HEK293 (cell line): ENCODE results near the gene LSMEM2.

ENCODE experiments used
- BCL11B ChIP-seq: fragments of 450-650 bp; formaldehyde crosslinking; IDR thresholded peaks from 2 replicates; pipeline ENCODE4 v1.5.1; 2016; ENCODE audit warnings: low read depth, missing biosample characterization, missing genetic modification characterization
- KLF1 ChIP-seq: fragments of 450-650 bp; formaldehyde crosslinking; IDR thresholded peaks from 2 replicates; pipeline ENCODE4 v1.5.1; 2016; ENCODE audit warnings: missing biosample characterization, missing genetic modification characterization
- KLF8 ChIP-seq: fragments of 450-650 bp; formaldehyde crosslinking; IDR thresholded peaks from 2 replicates; pipeline ENCODE4 v1.5.1; 2016; ENCODE audit warnings: missing biosample characterization, missing genetic modification characterization
- SCRT2 ChIP-seq: fragments of 450-650 bp; formaldehyde crosslinking; IDR thresholded peaks from 2 replicates; pipeline ENCODE4 v1.5.1; 2016; ENCODE audit warnings: missing biosample characterization, missing genetic modification characterization
- SP2 ChIP-seq: fragments of 450-650 bp; formaldehyde crosslinking; IDR thresholded peaks from 2 replicates; pipeline ENCODE4 v1.5.1; 2016; ENCODE audit warnings: missing biosample characterization, missing genetic modification characterization
- SP3 ChIP-seq: fragments of 450-650 bp; formaldehyde crosslinking; IDR thresholded peaks from 2 replicates; pipeline ENCODE4 v1.5.1; 2016; ENCODE audit warnings: missing biosample characterization, missing genetic modification characterization
- WT1 ChIP-seq: fragments of 450-650 bp; formaldehyde crosslinking; IDR thresholded peaks from 2 replicates; pipeline ENCODE4 v1.5.1; 2016; ENCODE audit warnings: missing biosample characterization, missing genetic modification characterization
- ZBTB48 ChIP-seq: fragments of 450-650 bp; formaldehyde crosslinking; IDR thresholded peaks from 2 replicates; pipeline ENCODE4 v1.5.1; 2016; ENCODE audit warnings: missing biosample characterization, missing genetic modification characterization
- ZBTB8A ChIP-seq: fragments of 450-650 bp; formaldehyde crosslinking; IDR thresholded peaks from 2 replicates; pipeline ENCODE4 v1.5.1; 2016; ENCODE audit warnings: missing biosample characterization, missing genetic modification characterization
- ZNF133 ChIP-seq: fragments of 450-650 bp; formaldehyde crosslinking; IDR thresholded peaks from 2 replicates; pipeline ENCODE4 v1.5.1; 2016; ENCODE audit warnings: missing biosample characterization, missing genetic modification characterization
- ZNF19 ChIP-seq: fragments of 450-650 bp; formaldehyde crosslinking; IDR thresholded peaks from 2 replicates; pipeline ENCODE4; 2016; ENCODE audit warnings: missing biosample characterization, missing genetic modification characterization, low read depth
- ZNF292 ChIP-seq: fragments of 450-650 bp; formaldehyde crosslinking; IDR thresholded peaks from 2 replicates; pipeline ENCODE4 v1.5.1; 2016; ENCODE audit warnings: low read depth, missing biosample characterization, missing genetic modification characterization, borderline replicate concordance
- ZNF311 ChIP-seq: fragments of 450-650 bp; formaldehyde crosslinking; IDR thresholded peaks from 2 replicates; pipeline ENCODE4 v1.5.1; 2017; ENCODE audit warnings: missing biosample characterization, missing genetic modification characterization, borderline replicate concordance
- ZNF335 ChIP-seq: fragments of 450-650 bp; formaldehyde crosslinking; conservative IDR thresholded peaks from 2 replicates; pipeline ENCODE4 v1.5.1; 2016; ENCODE audit warnings: missing biosample characterization, missing genetic modification characterization
- ZNF416 ChIP-seq: fragments of 450-650 bp; formaldehyde crosslinking; IDR thresholded peaks from 2 replicates; pipeline ENCODE4 v1.5.1; 2016; ENCODE audit warnings: missing biosample characterization, missing genetic modification characterization
- ZNF423 ChIP-seq: fragments of 450-650 bp; formaldehyde crosslinking; IDR thresholded peaks from 2 replicates; pipeline ENCODE4 v1.5.1; 2016; ENCODE audit warnings: missing biosample characterization, missing genetic modification characterization
- ZNF555 ChIP-seq: fragments of 450-650 bp; formaldehyde crosslinking; conservative IDR thresholded peaks from 2 replicates; pipeline ENCODE4 v1.5.1; 2017; ENCODE audit warnings: missing biosample characterization, mild to moderate bottlenecking, missing genetic modification characterization, inconsistent platforms
- ZNF558 ChIP-seq: fragments of 450-650 bp; formaldehyde crosslinking; IDR thresholded peaks from 2 replicates; pipeline ENCODE4 v1.5.1; 2016; ENCODE audit warnings: missing biosample characterization, missing genetic modification characterization
- ZNF623 ChIP-seq: fragments of 450-650 bp; formaldehyde crosslinking; IDR thresholded peaks from 2 replicates; pipeline ENCODE4 v1.5.1; 2016; ENCODE audit warnings: missing biosample characterization, missing genetic modification characterization
- ZNF629 ChIP-seq: fragments of 450-650 bp; formaldehyde crosslinking; IDR thresholded peaks from 2 replicates; pipeline ENCODE4 v1.5.1; 2017; ENCODE audit warnings: missing biosample characterization, missing genetic modification characterization
- ZNF707 ChIP-seq: fragments of 450-650 bp; formaldehyde crosslinking; IDR thresholded peaks from 2 replicates; pipeline ENCODE4 v1.5.1; 2016; ENCODE audit warnings: missing biosample characterization, missing genetic modification characterization
- ZNF830 ChIP-seq: fragments of 450-650 bp; IDR thresholded peaks from 2 replicates; pipeline ENCODE4 v1.5.0; 2018; ENCODE audit warnings: missing biosample characterization, missing genetic modification characterization, low read depth, mild to moderate bottlenecking, moderate library complexity
- ZXDB ChIP-seq: fragments of 450-650 bp; formaldehyde crosslinking; IDR thresholded peaks from 2 replicates; pipeline ENCODE4 v1.5.1; 2016; ENCODE audit warnings: missing biosample characterization, missing genetic modification characterization
- TF ChIP-seq, protein P1 (sequence below): fragments of 450-650 bp; formaldehyde crosslinking; IDR thresholded peaks from 2 replicates; pipeline ENCODE4 v1.5.1; 2016; ENCODE audit warnings: missing biosample characterization, missing genetic modification characterization
- TF ChIP-seq, protein P2 (sequence below): fragments of 450-650 bp; formaldehyde crosslinking; IDR thresholded peaks from 2 replicates; pipeline ENCODE4 v1.5.1; 2016; ENCODE audit warnings: missing biosample characterization, missing genetic modification characterization
- TF ChIP-seq, protein P3 (sequence below): fragments of 450-650 bp; IDR thresholded peaks from 2 replicates; pipeline ENCODE4 v1.5.1; 2018; ENCODE audit warnings: missing biosample characterization, missing genetic modification characterization
- TF ChIP-seq, protein P4 (sequence below): fragments of 450-650 bp; formaldehyde crosslinking; IDR thresholded peaks from 2 replicates; pipeline ENCODE4 v1.5.1; 2016; ENCODE audit warnings: missing biosample characterization, missing genetic modification characterization
- TF ChIP-seq, protein P5 (sequence below): fragments of 450-650 bp; formaldehyde crosslinking; IDR thresholded peaks from 2 replicates; pipeline ENCODE4 v1.5.1; 2017; ENCODE audit warnings: missing biosample characterization, missing genetic modification characterization
- TF ChIP-seq, protein P6 (sequence below): fragments of 450-650 bp; formaldehyde crosslinking; IDR thresholded peaks from 2 replicates; pipeline ENCODE4 v1.5.1; 2016; ENCODE audit warnings: missing biosample characterization, missing genetic modification characterization

LSMEM2 gene

DNA sequence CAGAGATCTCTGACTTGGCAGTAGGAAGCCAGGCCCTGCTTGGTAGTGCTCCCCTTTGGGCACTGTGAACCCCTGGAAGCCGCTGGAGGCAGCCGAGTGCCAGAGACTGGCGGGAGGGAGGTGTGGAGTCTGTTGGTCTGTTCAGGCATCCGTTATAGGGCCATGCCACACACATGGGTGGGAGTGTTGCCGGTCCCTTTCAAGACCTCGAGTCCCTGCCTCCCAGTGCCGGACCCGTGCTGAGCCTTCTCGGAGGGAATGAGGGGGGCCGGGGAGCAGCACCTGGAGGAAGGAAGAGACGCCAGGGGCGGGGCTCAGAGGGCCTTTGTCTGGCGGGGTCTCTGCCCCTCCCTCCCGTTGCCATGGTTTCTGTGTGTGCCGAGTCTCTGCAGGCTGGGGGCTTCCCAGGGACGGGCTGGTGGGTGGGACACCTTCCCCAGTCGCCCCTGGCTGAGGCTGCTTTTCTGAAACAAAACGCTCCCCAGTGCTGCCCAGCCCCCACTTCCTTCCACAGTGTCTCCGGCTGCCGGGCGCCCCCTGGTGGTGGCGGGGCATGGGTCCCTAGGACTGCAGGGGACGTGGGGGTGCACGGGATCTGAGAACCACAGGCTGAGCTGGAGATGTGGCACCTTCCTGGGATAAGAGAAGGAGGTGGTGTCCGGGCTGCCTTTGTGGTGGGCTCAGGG is 32.9 kb upstream of the LSMEM2 start (continued):
- no peak for TF ChIP-seq ZNF133 (tag by site-specific recombination)
- no peak for TF ChIP-seq ZNF623
- TF ChIP-seq ZNF292 = no peak
- TF ChIP-seq ZNF707 (tag by site-specific recombination) = no peak
- peak; percentile 31; the same call in 1 of the 2 replicates for TF ChIP-seq KLF1
- 0 out of 2 replicates have a peak, but pooled peaks have one; percentile 48 for TF ChIP-seq ZNF629 (tag by site-specific recombination)
- TF ChIP-seq, protein P1, sequence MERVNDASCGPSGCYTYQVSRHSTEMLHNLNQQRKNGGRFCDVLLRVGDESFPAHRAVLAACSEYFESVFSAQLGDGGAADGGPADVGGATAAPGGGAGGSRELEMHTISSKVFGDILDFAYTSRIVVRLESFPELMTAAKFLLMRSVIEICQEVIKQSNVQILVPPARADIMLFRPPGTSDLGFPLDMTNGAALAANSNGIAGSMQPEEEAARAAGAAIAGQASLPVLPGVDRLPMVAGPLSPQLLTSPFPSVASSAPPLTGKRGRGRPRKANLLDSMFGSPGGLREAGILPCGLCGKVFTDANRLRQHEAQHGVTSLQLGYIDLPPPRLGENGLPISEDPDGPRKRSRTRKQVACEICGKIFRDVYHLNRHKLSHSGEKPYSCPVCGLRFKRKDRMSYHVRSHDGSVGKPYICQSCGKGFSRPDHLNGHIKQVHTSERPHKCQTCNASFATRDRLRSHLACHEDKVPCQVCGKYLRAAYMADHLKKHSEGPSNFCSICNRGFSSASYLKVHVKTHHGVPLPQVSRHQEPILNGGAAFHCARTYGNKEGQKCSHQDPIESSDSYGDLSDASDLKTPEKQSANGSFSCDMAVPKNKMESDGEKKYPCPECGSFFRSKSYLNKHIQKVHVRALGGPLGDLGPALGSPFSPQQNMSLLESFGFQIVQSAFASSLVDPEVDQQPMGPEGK (tag by site-specific recombination) = peak; percentile 91
- TF ChIP-seq, protein P2, sequence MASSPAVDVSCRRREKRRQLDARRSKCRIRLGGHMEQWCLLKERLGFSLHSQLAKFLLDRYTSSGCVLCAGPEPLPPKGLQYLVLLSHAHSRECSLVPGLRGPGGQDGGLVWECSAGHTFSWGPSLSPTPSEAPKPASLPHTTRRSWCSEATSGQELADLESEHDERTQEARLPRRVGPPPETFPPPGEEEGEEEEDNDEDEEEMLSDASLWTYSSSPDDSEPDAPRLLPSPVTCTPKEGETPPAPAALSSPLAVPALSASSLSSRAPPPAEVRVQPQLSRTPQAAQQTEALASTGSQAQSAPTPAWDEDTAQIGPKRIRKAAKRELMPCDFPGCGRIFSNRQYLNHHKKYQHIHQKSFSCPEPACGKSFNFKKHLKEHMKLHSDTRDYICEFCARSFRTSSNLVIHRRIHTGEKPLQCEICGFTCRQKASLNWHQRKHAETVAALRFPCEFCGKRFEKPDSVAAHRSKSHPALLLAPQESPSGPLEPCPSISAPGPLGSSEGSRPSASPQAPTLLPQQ = peak; percentile 38; the same call in 1 of the 2 replicates
- no peak for TF ChIP-seq SP2 (tag by site-specific recombination)
- TF ChIP-seq, protein P3, sequence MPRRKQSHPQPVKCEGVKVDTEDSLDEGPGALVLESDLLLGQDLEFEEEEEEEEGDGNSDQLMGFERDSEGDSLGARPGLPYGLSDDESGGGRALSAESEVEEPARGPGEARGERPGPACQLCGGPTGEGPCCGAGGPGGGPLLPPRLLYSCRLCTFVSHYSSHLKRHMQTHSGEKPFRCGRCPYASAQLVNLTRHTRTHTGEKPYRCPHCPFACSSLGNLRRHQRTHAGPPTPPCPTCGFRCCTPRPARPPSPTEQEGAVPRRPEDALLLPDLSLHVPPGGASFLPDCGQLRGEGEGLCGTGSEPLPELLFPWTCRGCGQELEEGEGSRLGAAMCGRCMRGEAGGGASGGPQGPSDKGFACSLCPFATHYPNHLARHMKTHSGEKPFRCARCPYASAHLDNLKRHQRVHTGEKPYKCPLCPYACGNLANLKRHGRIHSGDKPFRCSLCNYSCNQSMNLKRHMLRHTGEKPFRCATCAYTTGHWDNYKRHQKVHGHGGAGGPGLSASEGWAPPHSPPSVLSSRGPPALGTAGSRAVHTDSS (tag by site-specific recombination) = no peak
- peak; percentile 83 for TF ChIP-seq ZBTB48 (tag by site-specific recombination)
- no peak for TF ChIP-seq ZNF830
- TF ChIP-seq KLF8 (tag by site-specific recombination) = peak; percentile 43; the same call in 1 of the 2 replicates
- peak; percentile 61 for TF ChIP-seq ZNF335
- peak; percentile 44; the same call in 1 of the 2 replicates for TF ChIP-seq ZXDB (tag by site-specific recombination)
- TF ChIP-seq WT1 (tag by site-specific recombination) = no peak
- TF ChIP-seq SCRT2 (tag by site-specific recombination) = 0 out of 2 replicates have a peak, but pooled peaks have one; percentile 13
- TF ChIP-seq, protein P4, sequence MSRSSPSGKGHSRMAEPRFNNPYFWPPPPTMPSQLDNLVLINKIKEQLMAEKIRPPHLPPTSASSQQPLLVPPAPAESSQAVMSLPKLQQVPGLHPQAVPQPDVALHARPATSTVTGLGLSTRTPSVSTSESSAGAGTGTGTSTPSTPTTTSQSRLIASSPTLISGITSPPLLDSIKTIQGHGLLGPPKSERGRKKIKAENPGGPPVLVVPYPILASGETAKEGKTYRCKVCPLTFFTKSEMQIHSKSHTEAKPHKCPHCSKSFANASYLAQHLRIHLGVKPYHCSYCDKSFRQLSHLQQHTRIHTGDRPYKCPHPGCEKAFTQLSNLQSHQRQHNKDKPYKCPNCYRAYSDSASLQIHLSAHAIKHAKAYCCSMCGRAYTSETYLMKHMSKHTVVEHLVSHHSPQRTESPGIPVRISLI = no peak
- TF ChIP-seq, protein P5, sequence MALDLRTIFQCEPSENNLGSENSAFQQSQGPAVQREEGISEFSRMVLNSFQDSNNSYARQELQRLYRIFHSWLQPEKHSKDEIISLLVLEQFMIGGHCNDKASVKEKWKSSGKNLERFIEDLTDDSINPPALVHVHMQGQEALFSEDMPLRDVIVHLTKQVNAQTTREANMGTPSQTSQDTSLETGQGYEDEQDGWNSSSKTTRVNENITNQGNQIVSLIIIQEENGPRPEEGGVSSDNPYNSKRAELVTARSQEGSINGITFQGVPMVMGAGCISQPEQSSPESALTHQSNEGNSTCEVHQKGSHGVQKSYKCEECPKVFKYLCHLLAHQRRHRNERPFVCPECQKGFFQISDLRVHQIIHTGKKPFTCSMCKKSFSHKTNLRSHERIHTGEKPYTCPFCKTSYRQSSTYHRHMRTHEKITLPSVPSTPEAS (tag by site-specific recombination) = no peak
- TF ChIP-seq ZNF416 (tag by site-specific recombination) = no peak
- no peak for TF ChIP-seq BCL11B (tag by site-specific recombination)
- TF ChIP-seq ZNF311 (tag by site-specific recombination) = no peak
- TF ChIP-seq ZNF555 = no peak
- TF ChIP-seq ZBTB8A (tag by site-specific recombination) = no peak
- TF ChIP-seq ZNF423 (tag by site-specific recombination) = no peak
- TF ChIP-seq ZNF558 (tag by site-specific recombination) = no peak
- TF ChIP-seq SP3 (tag by site-specific recombination) = peak; percentile 31; the same call in 1 of the 2 replicates
- no peak for TF ChIP-seq ZNF19 (tag by site-specific recombination)
- TF ChIP-seq, protein P6, sequence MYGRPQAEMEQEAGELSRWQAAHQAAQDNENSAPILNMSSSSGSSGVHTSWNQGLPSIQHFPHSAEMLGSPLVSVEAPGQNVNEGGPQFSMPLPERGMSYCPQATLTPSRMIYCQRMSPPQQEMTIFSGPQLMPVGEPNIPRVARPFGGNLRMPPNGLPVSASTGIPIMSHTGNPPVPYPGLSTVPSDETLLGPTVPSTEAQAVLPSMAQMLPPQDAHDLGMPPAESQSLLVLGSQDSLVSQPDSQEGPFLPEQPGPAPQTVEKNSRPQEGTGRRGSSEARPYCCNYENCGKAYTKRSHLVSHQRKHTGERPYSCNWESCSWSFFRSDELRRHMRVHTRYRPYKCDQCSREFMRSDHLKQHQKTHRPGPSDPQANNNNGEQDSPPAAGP = 0 out of 2 replicates have a peak, but pooled peaks have one; percentile 58
